COLO829 (cell line): ENCODE data around the gene TMEM222.
"Not testable (repeated sequence)": the region's sequence is repeated elsewhere in the genome, so short reads cannot be mapped to it uniquely, and the experiment has no call there.

ENCODE experiments used
- DNase-seq: peaks from one replicate; pipeline ENCODE4 v3.0.0; 2012; ENCODE audit warnings: low spot score

TMEM222 gene

GRCh38 chr1:27380224-27380623, 58.3 kb downstream of the TMEM222 start:
- DNase-seq: no peak

- no peak for DNase-seq
Measured at GRCh38 chr1:27380766-27381733, 59.1 kb downstream of the TMEM222 start.

GRCh38 chr1:27381969-27382762, 60.2 kb downstream of the TMEM222 start:
- no peak for DNase-seq

DNA sequence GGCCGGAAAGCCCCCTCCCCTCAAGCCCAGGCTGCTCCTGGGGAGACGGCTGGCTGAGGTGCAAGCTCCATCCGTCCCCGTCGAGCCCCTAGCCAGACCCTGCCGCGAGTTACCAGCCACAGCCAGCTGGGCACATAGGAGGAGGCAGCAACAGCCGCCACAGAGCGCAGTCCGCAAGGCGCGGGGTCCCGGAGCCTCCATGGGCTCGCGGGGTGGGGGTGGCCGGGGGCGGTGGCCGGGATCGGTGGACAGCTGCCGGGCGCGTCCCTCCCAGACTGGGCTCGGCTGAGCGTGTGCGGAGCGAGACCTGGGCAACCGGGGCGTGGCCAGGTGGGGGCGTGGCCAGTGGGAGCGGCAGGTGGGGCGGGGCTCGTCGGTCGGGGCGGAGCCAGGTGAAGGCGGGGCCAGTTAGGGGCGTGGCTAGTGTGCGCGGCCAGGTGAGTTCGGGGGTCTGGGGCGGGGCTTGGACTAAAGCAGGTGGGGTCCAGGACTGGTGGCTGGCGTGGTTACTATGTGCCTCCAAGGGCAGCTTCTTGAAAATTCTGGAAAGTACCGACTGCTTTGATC, 61.2 kb downstream of the TMEM222 start, which contains the start of gene CD164L2:
CD164L2 (minus strand) TSS at position 295 of the 567 bp plus-strand sequence; CDS start at position 201, 94 bp downstream.
- DNase-seq: peak; percentile 39

GRCh38 chr1:27383661-27384060, 61.7 kb downstream of the TMEM222 start:
- DNase-seq: no peak

DNA sequence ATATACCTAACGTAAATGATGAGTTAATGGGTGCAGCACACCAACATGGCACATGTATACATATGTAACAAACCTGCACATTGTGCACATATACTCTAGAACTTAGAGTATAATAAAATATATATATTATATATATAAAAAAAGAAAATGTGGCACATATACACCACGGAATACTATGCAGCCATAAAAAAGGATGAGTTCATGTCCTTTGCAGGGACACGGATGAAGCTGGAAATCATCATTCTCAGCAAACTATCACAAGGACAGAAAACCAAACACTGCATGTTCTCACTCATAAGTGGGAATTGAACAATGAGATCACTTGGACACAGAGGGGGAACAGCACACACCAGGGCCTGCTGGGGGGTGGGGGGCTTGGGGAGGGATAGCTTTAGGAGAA, 62.8 kb downstream of the TMEM222 start:
- not testable (repeated sequence) for DNase-seq
